ENCODE measurements around the gene TOR4A. TPM values are rescaled to one million over a fixed set of nuclear protein-coding genes. Genes with fewer than 3 reads are reported as not detected.
A peak's percentile ranks its signal among the peaks of the same experiment; 100 is the strongest.
"Not testable (repeated sequence)": the region's sequence is repeated elsewhere in the genome, so short reads cannot be mapped to it uniquely, and the experiment has no call there.

Gene TOR4A
- total RNA-seq, 1 donor from 2014 or later = 38.3 TPM

DNA sequence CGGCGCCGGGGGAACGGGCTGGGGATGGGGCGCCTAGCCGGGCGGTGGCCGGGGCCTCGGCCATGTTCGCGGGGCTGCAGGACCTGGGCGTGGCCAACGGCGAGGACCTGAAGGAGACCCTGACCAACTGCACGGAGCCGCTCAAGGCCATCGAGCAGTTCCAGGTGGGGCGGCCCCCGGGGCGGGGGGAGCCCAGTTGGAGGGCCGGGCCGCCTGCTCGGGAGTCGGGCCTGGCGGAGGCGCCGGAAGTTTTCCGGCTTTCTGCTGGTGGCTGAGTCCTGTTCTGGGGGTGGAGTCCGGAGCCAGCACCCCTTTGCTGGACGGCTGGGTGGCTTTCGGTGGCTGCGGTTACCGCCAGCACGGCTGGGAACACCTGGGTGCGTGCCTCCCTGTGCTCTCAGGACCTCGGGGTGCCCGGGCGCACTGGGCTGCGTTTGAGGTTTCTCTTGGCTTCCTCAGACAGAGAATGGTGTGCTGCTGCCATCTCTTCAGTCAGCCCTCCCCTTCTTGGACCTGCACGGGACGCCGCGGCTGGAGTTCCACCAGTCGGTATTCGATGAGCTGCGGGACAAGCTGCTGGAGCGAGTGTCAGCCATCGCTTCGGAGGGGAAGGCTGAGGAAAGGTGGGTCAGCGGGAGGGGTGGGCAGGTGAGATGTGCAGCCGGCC, 21.9 kb upstream of the TOR4A start:
- intact Hi-C loops (cut with DNase I) = loop anchor here (1.0 to 2.0 kb wide), 2 partner anchors 14 to 21 kb away; partner anchors contain the start of genes TOR4A and TUBB4B
- H3K36me3 ChIP-seq = peaks cover 5 to 21% of the 10 kb centered on the region in 2 donors

DNA sequence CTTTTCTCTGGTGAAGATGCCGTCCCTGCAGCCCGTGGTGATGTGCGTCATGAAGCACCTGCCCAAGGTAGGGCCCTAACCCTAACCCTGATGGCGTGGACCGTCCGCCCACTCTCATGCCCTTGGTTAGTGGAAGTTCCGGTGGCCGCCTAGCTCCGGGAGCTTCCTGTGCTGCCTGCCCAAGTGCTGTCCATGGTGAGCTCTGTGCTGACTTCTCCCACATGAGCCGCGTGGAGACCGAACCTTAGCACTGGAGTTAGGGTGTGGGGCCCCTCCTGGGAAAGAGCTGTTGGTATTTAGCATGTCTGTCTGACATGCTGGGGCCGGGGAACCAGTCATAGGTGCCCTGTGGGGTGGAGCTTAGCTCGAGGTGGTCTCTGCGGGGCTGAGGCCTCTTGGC, 21.2 kb upstream of the TOR4A start:
- H3K9me3 ChIP-seq = no peaks in the 10 kb centered on the region
- H3K27me3 ChIP-seq = no peaks in the 10 kb centered on the region
- H3K36me3 ChIP-seq = peaks cover 5 to 21% of the 10 kb centered on the region in 2 donors
- H3K27ac ChIP-seq = no peak overlapping the region
- TF ChIP-seq, protein P1, sequence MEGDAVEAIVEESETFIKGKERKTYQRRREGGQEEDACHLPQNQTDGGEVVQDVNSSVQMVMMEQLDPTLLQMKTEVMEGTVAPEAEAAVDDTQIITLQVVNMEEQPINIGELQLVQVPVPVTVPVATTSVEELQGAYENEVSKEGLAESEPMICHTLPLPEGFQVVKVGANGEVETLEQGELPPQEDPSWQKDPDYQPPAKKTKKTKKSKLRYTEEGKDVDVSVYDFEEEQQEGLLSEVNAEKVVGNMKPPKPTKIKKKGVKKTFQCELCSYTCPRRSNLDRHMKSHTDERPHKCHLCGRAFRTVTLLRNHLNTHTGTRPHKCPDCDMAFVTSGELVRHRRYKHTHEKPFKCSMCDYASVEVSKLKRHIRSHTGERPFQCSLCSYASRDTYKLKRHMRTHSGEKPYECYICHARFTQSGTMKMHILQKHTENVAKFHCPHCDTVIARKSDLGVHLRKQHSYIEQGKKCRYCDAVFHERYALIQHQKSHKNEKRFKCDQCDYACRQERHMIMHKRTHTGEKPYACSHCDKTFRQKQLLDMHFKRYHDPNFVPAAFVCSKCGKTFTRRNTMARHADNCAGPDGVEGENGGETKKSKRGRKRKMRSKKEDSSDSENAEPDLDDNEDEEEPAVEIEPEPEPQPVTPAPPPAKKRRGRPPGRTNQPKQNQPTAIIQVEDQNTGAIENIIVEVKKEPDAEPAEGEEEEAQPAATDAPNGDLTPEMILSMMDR (IDR thresholded peaks at IDR 0.05) = no peak
- peak overlapping the region; percentile 88 to 98 for H3K4me3 ChIP-seq
- no peak for DNase-seq (ENCODE audit: low spot score in 2 of 2)
- intact Hi-C loops (cut with DNase I) = no loop called here
- H3K4me1 ChIP-seq = peaks cover 10 to 20% of the 10 kb centered on the region in 2 donors

More for the DNA sequence above, 21.9 kb upstream of the TOR4A start:
- H3K27ac ChIP-seq = peak overlapping the region; percentile 50 to 72
- H3K27me3 ChIP-seq = no peaks in the 10 kb centered on the region
- TF ChIP-seq, protein P1 (IDR thresholded peaks at IDR 0.05) = no peak
- DNase-seq (ENCODE audit: low spot score in 2 of 2) = no peak
- H3K4me3 ChIP-seq = peak overlapping the region; percentile 88 to 98
- no peaks in the 10 kb centered on the region for H3K9me3 ChIP-seq
- H3K4me1 ChIP-seq = peaks cover 10 to 20% of the 10 kb centered on the region in 2 donors

DNA sequence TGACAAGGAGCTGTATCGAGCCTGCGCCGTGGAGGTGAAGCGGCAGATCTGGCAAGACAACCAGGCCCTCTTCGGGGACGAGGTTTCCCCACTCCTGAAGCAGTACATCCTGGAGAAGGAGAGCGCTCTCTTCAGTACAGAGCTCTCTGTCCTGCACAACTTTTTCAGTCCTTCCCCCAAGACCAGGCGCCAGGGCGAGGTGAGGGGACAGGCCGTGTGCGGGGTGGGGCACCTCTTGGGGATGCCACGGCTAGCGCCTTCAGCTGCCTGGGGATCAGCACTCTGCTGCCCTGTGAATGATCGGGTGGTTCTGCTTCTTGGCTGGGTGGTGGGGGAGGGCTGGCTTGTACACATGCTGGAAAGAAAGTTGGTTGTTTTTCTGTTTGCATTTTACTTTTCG, 20.7 kb upstream of the TOR4A start:
- no peak for DNase-seq (ENCODE audit: low spot score in 2 of 2)
- Histone ChIP-seq H3K27ac (no peak overlapping the region), H3K9me3 (no peaks in the 10 kb centered on the region), H3K36me3 (peaks cover 5 to 21% of the 10 kb centered on the region in 2 donors), H3K27me3 (no peaks in the 10 kb centered on the region), H3K4me3 (peak overlapping the region in 1 of 2 donors; percentile 98), H3K4me1 (peaks cover 10 to 20% of the 10 kb centered on the region in 2 donors)
- TF ChIP-seq, protein P1 (IDR thresholded peaks at IDR 0.05) = no peak
- intact Hi-C loops (cut with DNase I) = no loop called here

DNA sequence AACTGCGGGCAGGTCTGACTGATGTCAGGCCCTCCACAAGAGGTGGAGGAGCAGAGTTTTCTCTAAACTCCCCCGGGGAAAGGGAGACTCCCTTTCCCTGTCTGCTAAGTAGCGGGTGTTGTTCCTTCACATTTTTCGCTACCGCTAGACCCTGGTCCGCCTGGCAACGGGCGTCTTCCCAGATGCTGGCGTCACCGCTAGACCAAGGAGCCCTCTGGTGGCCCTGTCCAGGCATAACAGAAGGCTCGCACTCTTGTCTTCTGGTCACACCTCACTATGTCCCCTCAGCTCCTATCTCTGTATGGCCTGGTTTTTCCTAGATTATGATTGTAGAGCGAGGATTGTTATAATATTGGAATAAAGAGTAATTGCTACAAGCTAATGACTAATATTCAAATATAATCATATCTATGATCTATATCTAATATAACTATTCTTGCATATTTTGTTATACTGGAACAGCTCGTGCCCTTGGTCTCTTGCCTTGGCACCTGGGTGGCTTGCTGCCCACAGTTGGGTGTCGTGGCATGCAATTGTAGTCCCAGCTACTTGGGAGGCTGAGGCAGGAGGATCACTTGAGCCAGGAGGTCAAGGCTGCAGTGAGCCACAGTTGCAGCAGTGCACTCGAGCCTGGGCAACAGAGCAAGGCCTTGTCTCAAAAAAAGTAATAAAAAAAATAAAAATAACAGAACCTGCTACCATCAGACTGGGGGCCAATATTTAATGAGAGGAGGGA, 15.2 kb upstream of the TOR4A start:
- TF ChIP-seq, protein P1 (IDR thresholded peaks at IDR 0.05) = peak in 1 of 3 experiments; percentile 53
- intact Hi-C loops (cut with DNase I); H3K27me3 ChIP-seq; H3K4me1 ChIP-seq; H3K4me3 ChIP-seq; H3K27ac ChIP-seq; DNase-seq (ENCODE audit: low spot score in 2 of 2); H3K9me3 ChIP-seq: not testable (repeated sequence)
- H3K36me3 ChIP-seq = peaks cover 29 to 57% of the 10 kb centered on the region in 2 donors

DNA sequence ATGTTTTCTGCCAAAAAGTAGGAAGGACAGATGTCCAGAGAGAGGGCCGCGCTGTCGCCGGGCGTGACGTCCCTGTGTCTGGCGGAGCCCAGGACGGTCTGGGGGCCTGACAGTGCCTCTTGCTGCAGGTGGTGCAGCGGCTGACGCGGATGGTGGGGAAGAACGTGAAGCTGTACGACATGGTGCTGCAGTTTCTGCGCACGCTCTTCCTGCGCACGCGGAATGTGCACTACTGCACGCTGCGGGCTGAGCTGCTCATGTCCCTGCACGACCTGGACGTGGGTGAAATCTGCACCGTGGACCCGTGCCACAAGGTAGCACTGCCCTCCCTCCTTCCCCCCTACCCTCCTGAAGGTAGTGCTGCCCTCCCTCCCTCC, 14.6 kb upstream of the TOR4A start:
- H3K36me3 ChIP-seq = peaks cover 29 to 61% of the 10 kb centered on the region in 2 donors
- H3K4me3 ChIP-seq = no peak overlapping the region
- DNase-seq (ENCODE audit: low spot score in 2 of 2) = no peak
- intact Hi-C loops (cut with DNase I) = no loop called here
- no peaks in the 10 kb centered on the region for H3K9me3 ChIP-seq
- no peaks in the 10 kb centered on the region for H3K27me3 ChIP-seq
- TF ChIP-seq, protein P1 (IDR thresholded peaks at IDR 0.05) = no peak
- no peaks in the 10 kb centered on the region for H3K4me1 ChIP-seq
- H3K27ac ChIP-seq = no peak overlapping the region

Data from ascending aorta (tissue), 2 donors.